ENCODE results near the gene ARHGAP18.

The ARHGAP18 gene

GRCh38 chr6:129753422-129753821, 43.4 kb upstream of the ARHGAP18 start:
- no peak overlapping the region for H3K4me3 ChIP-seq (ENCODE audit: low read length)
- no peak overlapping the region for H3K4me2 ChIP-seq (ENCODE audit: low read length)
- peaks cover 9% of the 10 kb centered on the region; the same call in 1 of the 2 replicates for H3F3A ChIP-seq (ENCODE audit: control insufficient read depth, insufficient read depth)
- H3K79me2 ChIP-seq (ENCODE audit: control insufficient read depth, low read length), result no peaks in the 10 kb centered on the region
- H3K36me3 ChIP-seq (ENCODE audit: control insufficient read depth, low read length), result no peaks in the 10 kb centered on the region
- H3K27ac ChIP-seq (ENCODE audit: low read depth, low read length), result no peak overlapping the region
- H4K20me1 ChIP-seq (ENCODE audit: control insufficient read depth, insufficient read depth, low read depth, low read length), result no peaks in the 10 kb centered on the region
- peaks cover 21% of the 10 kb centered on the region for H3K4me1 ChIP-seq (ENCODE audit: control insufficient read depth, low read length)
- no peaks in the 10 kb centered on the region for H3K9me3 ChIP-seq (ENCODE audit: control insufficient read depth, insufficient read depth, low read length)
- no peaks in the 10 kb centered on the region for H3K9me2 ChIP-seq (replicated peaks; ENCODE audit: control insufficient read depth, low read length)
- TF ChIP-seq EZH2phosphoT487 (IDR thresholded peaks at IDR 0.05; ENCODE audit: borderline replicate concordance, low read length) (no peak), CTCF (IDR thresholded peaks at IDR 0.05; ENCODE audit: low read depth, low read length, poor library complexity, severe bottlenecking) (no peak)
- H3K27me3 ChIP-seq (ENCODE audit: control insufficient read depth, low read length), result no peaks in the 10 kb centered on the region

GRCh38 chr6:129751384-129751783, 41.4 kb upstream of the ARHGAP18 start:
- peaks cover 26% of the 10 kb centered on the region for H3K4me1 ChIP-seq (ENCODE audit: control insufficient read depth, low read length)
- H3K9me3 ChIP-seq (ENCODE audit: control insufficient read depth, insufficient read depth, low read length), result no peaks in the 10 kb centered on the region
- no peaks in the 10 kb centered on the region for H3K27me3 ChIP-seq (ENCODE audit: control insufficient read depth, low read length)
- TF ChIP-seq CTCF (IDR thresholded peaks at IDR 0.05; ENCODE audit: low read depth, low read length, poor library complexity, severe bottlenecking), result no peak
- no peak for TF ChIP-seq EZH2phosphoT487 (IDR thresholded peaks at IDR 0.05; ENCODE audit: borderline replicate concordance, low read length)
- H3K4me3 ChIP-seq (ENCODE audit: low read length), result no peak overlapping the region
- H3F3A ChIP-seq (ENCODE audit: control insufficient read depth, insufficient read depth), result peaks cover 9% of the 10 kb centered on the region; the same call in 1 of the 2 replicates
- H3K36me3 ChIP-seq (ENCODE audit: control insufficient read depth, low read length), result no peaks in the 10 kb centered on the region
- H3K27ac ChIP-seq (ENCODE audit: low read depth, low read length), result no peak overlapping the region
- H3K9me2 ChIP-seq (replicated peaks; ENCODE audit: control insufficient read depth, low read length), result no peaks in the 10 kb centered on the region
- no peaks in the 10 kb centered on the region for H4K20me1 ChIP-seq (ENCODE audit: control insufficient read depth, insufficient read depth, low read depth, low read length)
- H3K79me2 ChIP-seq (ENCODE audit: control insufficient read depth, low read length), result no peaks in the 10 kb centered on the region
- no peak overlapping the region for H3K4me2 ChIP-seq (ENCODE audit: low read length)

- no peak overlapping the region for H3K4me3 ChIP-seq (ENCODE audit: low read length)
- H3K27ac ChIP-seq (ENCODE audit: low read depth, low read length), result no peak overlapping the region
- no peak overlapping the region for H3K4me2 ChIP-seq (ENCODE audit: low read length)
Measured at GRCh38 chr6:129750360-129750759, 40.4 kb upstream of the ARHGAP18 start.

More at GRCh38 chr6:129750360-129750759, 40.4 kb upstream of the ARHGAP18 start:
- Histone ChIP-seq H4K20me1 (ENCODE audit: control insufficient read depth, insufficient read depth, low read depth, low read length) (no peaks in the 10 kb centered on the region), H3K27me3 (ENCODE audit: control insufficient read depth, low read length) (no peaks in the 10 kb centered on the region), H3K9me2 (replicated peaks; ENCODE audit: control insufficient read depth, low read length) (no peaks in the 10 kb centered on the region), H3K79me2 (ENCODE audit: control insufficient read depth, low read length) (no peaks in the 10 kb centered on the region), H3K9me3 (ENCODE audit: control insufficient read depth, insufficient read depth, low read length) (no peaks in the 10 kb centered on the region), H3F3A (ENCODE audit: control insufficient read depth, insufficient read depth) (peaks cover 9% of the 10 kb centered on the region; the same call in 1 of the 2 replicates), H3K4me1 (ENCODE audit: control insufficient read depth, low read length) (peaks cover 26% of the 10 kb centered on the region), H3K36me3 (ENCODE audit: control insufficient read depth, low read length) (no peaks in the 10 kb centered on the region)
- TF ChIP-seq CTCF (IDR thresholded peaks at IDR 0.05; ENCODE audit: low read depth, low read length, poor library complexity, severe bottlenecking) (no peak), EZH2phosphoT487 (IDR thresholded peaks at IDR 0.05; ENCODE audit: borderline replicate concordance, low read length) (no peak)
